Breast epithelium (tissue), 4 donors: Measurements from ENCODE around the gene ZNHIT1. TPM values are rescaled to one million over a fixed set of nuclear protein-coding genes. Genes with fewer than 3 reads are reported as not detected.
"Not testable (repeated sequence)": the region's sequence is repeated elsewhere in the genome, so short reads cannot be mapped to it uniquely, and the experiment has no call there.

ENCODE experiments used
- DNase-seq, 2 donors: peaks; one replicate each; pipeline ENCODE4 v3.0.0-alpha.2; 2019; ENCODE audit warnings: low spot score in 2 of 2
- H3K27ac ChIP-seq, 2 donors: fragments of 200-600 bp; sonication (generic) in 1 of 2; one replicate each; pipeline ENCODE4 v1.5.1; 2016 to 2019; ENCODE audit warnings: mild to moderate bottlenecking in 1 of 2
- H3K27me3 ChIP-seq, 2 donors: fragments of 200-600 bp; sonication (generic) in 1 of 2; one replicate each; pipeline versions ENCODE4 v1.5.1 to v1.6.0; 2017 to 2019; ENCODE audit warnings: control low read depth in 1 of 2, mild to moderate bottlenecking in 1 of 2
- H3K36me3 ChIP-seq: fragments of 200-600 bp; one replicate; pipeline ENCODE4 v1.5.1; 2019
- H3K4me1 ChIP-seq, 2 donors: fragments of 200-600 bp; sonication (generic); one replicate each; pipeline ENCODE4 v1.5.1; 2016 to 2019; ENCODE audit warnings: control low read depth in 1 of 2
- H3K4me3 ChIP-seq, 3 donors: fragments of 200-600 bp; sonication (generic); 1 replicate in 2 of 3; 2 replicates in 1 of 3; pipeline ENCODE4 v1.5.1; 2016 to 2019; ENCODE audit warnings: mild to moderate bottlenecking in 3 of 3, moderate library complexity in 2 of 3
- H3K9me3 ChIP-seq, 2 donors: fragments of 200-600 bp; sonication (generic) in 1 of 2; one replicate each; pipeline ENCODE4 v1.5.1; 2016 to 2019; ENCODE audit warnings: control low read depth in 1 of 2
- POLR2A ChIP-seq: fragments of 450-650 bp; IDR thresholded peaks from one replicate; pipeline ENCODE4 v1.6.1; 2016; ENCODE audit warnings: antibody characterized with exemption, mild to moderate bottlenecking, moderate library complexity
- POLR2AphosphoS5 ChIP-seq, 3 donors: sonication (generic); formaldehyde crosslinking; IDR thresholded peaks; one replicate each; pipeline ENCODE4 v1.6.1; 2017; ENCODE audit warnings: antibody characterized with exemption in 3 of 3
- intact Hi-C: fragments of 100-400 bp; cut with DNase I; formaldehyde crosslinking; loops from one replicate; pipeline ENCODE4 v1.15.1; 2023; ENCODE audit warnings: low total_unique reads
- total RNA-seq, 3 donors: library from RNA; depleted of rRNA; stranded (reverse); fragments of >200 nt; gene quantifications; one replicate each; pipeline ENCODE4 v1.1.0, GENCODE V29; 2016
- TF ChIP-seq, protein P1 (sequence below), 3 donors: fragments of 450-650 bp; IDR thresholded peaks; one replicate each; pipeline ENCODE4 v1.5.1; 2016 to 2017; ENCODE audit warnings: antibody characterized with exemption in 3 of 3, mild to moderate bottlenecking in 3 of 3, moderate library complexity in 3 of 3

The ZNHIT1 gene
- total RNA-seq, 3 donors from 2014 or later = 80.2 to 107 (median 91.4) TPM

DNA sequence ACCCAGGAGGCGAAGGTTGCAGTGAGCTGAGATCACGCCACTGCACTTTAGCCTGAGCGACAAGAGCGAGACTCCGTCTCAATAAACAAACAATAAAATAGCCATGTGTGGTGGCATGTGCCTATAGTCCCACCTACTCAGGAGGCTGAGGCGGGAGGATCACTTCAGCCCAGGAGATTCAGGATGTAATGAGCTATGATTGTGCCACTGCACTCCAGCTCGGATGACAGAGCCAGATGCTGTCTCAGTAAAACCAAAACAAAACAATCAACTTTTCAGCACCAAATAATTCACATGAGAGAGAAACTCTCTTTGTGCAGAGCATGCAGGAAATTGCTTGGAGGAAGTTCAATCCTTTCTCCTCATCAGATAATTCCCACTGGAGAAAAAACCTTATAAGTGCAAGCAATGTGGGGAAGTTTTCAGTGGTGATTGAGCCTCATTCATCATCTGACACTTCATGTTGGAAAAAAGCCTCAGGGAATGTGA is 40.3 kb downstream of the ZNHIT1 start:
- H3K36me3 ChIP-seq = no peaks in the 10 kb centered on the region
- H3K4me1 ChIP-seq = no peaks in the 10 kb centered on the region
- no peaks in the 10 kb centered on the region for H3K27me3 ChIP-seq
- intact Hi-C loops = loop anchor here (10.0 kb wide), 1 partner anchor 53 kb away; the partner anchor contains the start of gene MOGAT3
- H3K9me3 ChIP-seq = no peaks in the 10 kb centered on the region
- H3K27ac ChIP-seq = no peak overlapping the region
- H3K4me3 ChIP-seq = no peak overlapping the region
- TF ChIP-seq POLR2AphosphoS5 (IDR thresholded peaks at IDR 0.05) (no peak), POLR2A (no peak)
- TF ChIP-seq, protein P1, sequence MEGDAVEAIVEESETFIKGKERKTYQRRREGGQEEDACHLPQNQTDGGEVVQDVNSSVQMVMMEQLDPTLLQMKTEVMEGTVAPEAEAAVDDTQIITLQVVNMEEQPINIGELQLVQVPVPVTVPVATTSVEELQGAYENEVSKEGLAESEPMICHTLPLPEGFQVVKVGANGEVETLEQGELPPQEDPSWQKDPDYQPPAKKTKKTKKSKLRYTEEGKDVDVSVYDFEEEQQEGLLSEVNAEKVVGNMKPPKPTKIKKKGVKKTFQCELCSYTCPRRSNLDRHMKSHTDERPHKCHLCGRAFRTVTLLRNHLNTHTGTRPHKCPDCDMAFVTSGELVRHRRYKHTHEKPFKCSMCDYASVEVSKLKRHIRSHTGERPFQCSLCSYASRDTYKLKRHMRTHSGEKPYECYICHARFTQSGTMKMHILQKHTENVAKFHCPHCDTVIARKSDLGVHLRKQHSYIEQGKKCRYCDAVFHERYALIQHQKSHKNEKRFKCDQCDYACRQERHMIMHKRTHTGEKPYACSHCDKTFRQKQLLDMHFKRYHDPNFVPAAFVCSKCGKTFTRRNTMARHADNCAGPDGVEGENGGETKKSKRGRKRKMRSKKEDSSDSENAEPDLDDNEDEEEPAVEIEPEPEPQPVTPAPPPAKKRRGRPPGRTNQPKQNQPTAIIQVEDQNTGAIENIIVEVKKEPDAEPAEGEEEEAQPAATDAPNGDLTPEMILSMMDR (IDR thresholded peaks at IDR 0.05) = no peak
- no peak for DNase-seq

- H3K27me3 ChIP-seq, H3K4me3 ChIP-seq, H3K4me1 ChIP-seq, H3K36me3 ChIP-seq, H3K27ac ChIP-seq, DNase-seq, H3K9me3 ChIP-seq, intact Hi-C loops: not testable (repeated sequence)
These were observed 46.2 kb downstream of the ZNHIT1 start for GRCh38 chr7:101264102-101264706.

DNA sequence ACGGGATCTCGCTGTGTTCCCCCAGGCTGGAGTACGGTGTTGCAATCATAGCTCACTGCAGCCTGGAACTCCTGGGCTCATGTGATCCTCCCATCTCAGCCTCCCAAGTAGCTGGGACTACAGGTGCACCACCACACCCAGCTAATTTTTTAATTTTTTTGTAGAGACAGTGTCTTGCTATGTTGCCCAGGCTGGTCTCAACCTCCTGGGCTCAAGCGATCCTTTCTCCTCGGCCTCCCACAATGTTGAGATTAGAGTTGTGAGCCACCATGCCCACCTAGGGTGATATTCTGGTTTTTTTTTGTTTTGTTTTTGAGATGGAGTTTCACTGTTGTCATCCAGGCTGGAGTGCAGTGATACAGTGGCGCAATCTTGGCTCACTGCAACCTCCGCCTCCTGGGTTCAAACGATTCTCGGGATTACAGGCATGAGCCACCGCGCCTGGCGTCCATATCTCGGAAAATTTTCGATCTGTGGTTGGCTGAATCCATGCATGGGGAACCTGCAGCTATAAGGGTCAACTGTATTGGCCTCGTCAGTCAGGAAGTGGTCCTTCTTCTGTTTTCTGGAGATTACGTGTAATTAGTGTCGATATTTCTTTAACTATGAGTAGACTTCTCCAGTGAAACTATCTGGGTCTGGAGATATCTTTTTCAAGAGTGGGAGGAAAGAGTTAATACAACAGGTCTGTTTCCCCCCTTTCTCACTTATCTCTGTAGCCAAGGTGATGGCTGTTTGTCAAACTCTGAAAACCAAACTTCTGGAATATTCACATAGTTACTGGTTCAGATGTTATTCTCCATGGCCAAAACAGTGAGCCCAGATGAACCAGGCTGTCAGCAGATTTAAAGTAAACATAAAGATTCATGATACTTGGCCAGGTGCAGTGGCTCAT is 47.9 kb downstream of the ZNHIT1 start:
- no peaks in the 10 kb centered on the region for H3K36me3 ChIP-seq
- no peaks in the 10 kb centered on the region for H3K9me3 ChIP-seq
- DNase-seq = no peak
- H3K27me3 ChIP-seq = no peaks in the 10 kb centered on the region
- intact Hi-C loops = no loop called here
- no peak overlapping the region for H3K4me3 ChIP-seq
- no peak overlapping the region for H3K27ac ChIP-seq
- H3K4me1 ChIP-seq = no peaks in the 10 kb centered on the region
- TF ChIP-seq, protein P1 (IDR thresholded peaks at IDR 0.05) = no peak
- TF ChIP-seq POLR2AphosphoS5 (IDR thresholded peaks at IDR 0.05) = no peak
- no peak for TF ChIP-seq POLR2A

GRCh38 chr7:101269664-101270063 is 51.7 kb downstream of the ZNHIT1 start:
- Histone ChIP-seq H3K27me3 (no peaks in the 10 kb centered on the region), H3K9me3 (no peaks in the 10 kb centered on the region), H3K4me1 (no peaks in the 10 kb centered on the region), H3K36me3 (no peaks in the 10 kb centered on the region), H3K4me3 (no peak overlapping the region), H3K27ac (no peak overlapping the region)
- no peak for DNase-seq
- intact Hi-C loops = no loop called here
- TF ChIP-seq POLR2AphosphoS5 (IDR thresholded peaks at IDR 0.05) (no peak), POLR2A (no peak)
- TF ChIP-seq, protein P1 (IDR thresholded peaks at IDR 0.05) = no peak

DNA sequence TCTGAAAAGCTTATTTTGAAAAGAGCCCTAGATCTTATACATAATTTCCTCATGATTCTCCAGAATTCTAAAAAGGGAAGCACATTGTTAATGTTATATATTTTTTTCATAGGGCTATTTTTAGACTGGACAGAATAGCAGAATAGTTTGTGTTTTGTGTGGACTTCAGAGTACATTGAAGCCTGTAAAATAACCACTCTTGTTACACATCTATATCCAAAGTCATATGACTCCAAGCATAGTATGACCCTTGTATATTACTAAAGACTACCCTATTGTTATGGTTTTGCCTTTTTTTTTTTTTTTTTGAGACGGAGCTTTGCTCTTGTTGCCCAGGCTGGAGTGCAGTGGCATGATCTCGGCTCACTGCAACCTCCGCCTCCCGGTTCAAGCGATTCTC is 53.1 kb downstream of the ZNHIT1 start:
- no peaks in the 10 kb centered on the region for H3K36me3 ChIP-seq
- DNase-seq = no peak
- TF ChIP-seq, protein P1 (IDR thresholded peaks at IDR 0.05) = no peak
- TF ChIP-seq POLR2AphosphoS5 (IDR thresholded peaks at IDR 0.05) (no peak), POLR2A (no peak)
- H3K9me3 ChIP-seq = no peaks in the 10 kb centered on the region
- no peaks in the 10 kb centered on the region for H3K4me1 ChIP-seq
- no peak overlapping the region for H3K4me3 ChIP-seq
- no peaks in the 10 kb centered on the region for H3K27me3 ChIP-seq
- intact Hi-C loops = no loop called here
- H3K27ac ChIP-seq = no peak overlapping the region
